Right cardiac atrium (tissue), 5 donors: ENCODE results near the gene QKI. TPM values are rescaled to one million over a fixed set of nuclear protein-coding genes. Genes with fewer than 3 reads are reported as not detected.
"Not testable (repeated sequence)": the region's sequence is repeated elsewhere in the genome, so short reads cannot be mapped to it uniquely, and the experiment has no call there.

Experiments
- ATAC-seq, 2 donors: fragments of 200-7000 bp; cut with Tn5 transposase; one replicate each; pipeline versions ENCODE4 v1.8.0 to v1.9.1; 2020; ENCODE audit warnings: moderate library complexity in 2 of 2, mild to moderate bottlenecking in 1 of 2
- DNase-seq, 3 donors: peaks; one replicate each; pipeline ENCODE4 v3.0.0-alpha.2; 2020
- H3K27ac ChIP-seq: one replicate; pipeline ENCODE4 v1.5.1; 2013; ENCODE audit warnings: mild to moderate bottlenecking, low read length, control low read depth, moderate library complexity
- H3K27me3 ChIP-seq: one replicate; pipeline ENCODE4 v1.6.1; 2013; ENCODE audit not compliant: control insufficient read depth, insufficient read depth
- H3K4me1 ChIP-seq: one replicate; pipeline ENCODE4 v1.6.1; 2013; ENCODE audit warnings: low read length; ENCODE audit not compliant: control insufficient read depth, insufficient read depth
- H3K4me3 ChIP-seq: one replicate; pipeline ENCODE4 v1.5.1; 2013; ENCODE audit warnings: low read length, control low read depth
- H3K9me3 ChIP-seq: one replicate; pipeline ENCODE4 v1.6.1; 2013; ENCODE audit warnings: low read length; ENCODE audit not compliant: control insufficient read depth
- WGBS: extraction: QIAGEN DNeasy Blood & Tissue Kit; methylation state at CpG from one replicate; pipeline ENCODE4 v1.1.7; 2013; 5-methylcytosine and 5-hydroxymethylcytosine counted together
- intact Hi-C, 4 donors: fragments of 100-400 bp; cut with DNase I; formaldehyde crosslinking; loops; one replicate each; pipeline versions ENCODE4 v1.11.0 to v1.14.0; 2022 to 2023
- polyA plus RNA-seq: library from polyadenylated mRNA; stranded (reverse); fragments of 200-250 nt; gene quantifications from one replicate; pipeline ENCODE4 v1.2.3, GENCODE V29; 2013
- total RNA-seq, 4 donors: library from RNA; stranded (reverse); fragmentation: NEBNext Ultra II Directional; extraction: Animal tissue kit (Norgen Biotek cat#: 25700); gene quantifications; one replicate each; pipeline ENCODE4 v1.2.1, GENCODE V29; 2021
- donor health status: healthy with polysubstance abuse.
- donor health status: DM: no; HTN: yes; CAD: no.
- donor health status: DM: no; HTN: no; CAD: no.
- donor health status: DM: no; HTN: yes; CAD: no; lungs with severe emphysema.
- donor health status: DM: yes; HTN: yes; CAD: no.

Gene QKI
- total and polyA plus RNA-seq, 5 donors, result 100 to 415 (median 373) TPM

DNA sequence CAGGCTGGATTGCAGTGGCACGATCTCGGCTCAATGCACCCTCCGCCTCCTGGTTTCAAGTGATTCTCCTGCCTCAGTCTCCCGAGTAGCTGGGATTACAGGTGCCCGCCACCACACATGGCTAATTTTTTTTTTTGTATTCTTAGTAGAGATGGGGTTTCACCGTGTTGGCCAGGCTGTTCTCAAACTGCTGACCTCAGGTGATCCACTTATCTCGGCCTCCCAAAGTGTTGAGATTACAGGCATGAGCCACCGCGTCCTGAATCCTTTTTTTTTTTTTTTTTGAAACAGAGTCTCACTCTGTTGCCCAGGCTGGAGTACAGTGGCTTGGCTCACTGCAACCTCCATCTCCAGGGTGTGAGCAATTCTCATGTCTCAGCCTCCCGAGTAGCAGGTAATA, 24.9 kb downstream of the QKI start:
- not testable (repeated sequence) for H3K4me3 ChIP-seq, H3K27ac ChIP-seq, H3K4me1 ChIP-seq, H3K27me3 ChIP-seq, H3K9me3 ChIP-seq
- intact Hi-C loops, result loop anchor here in 1 of 4 donors (10.0 kb wide), 1 partner anchor 115 kb away; no protein-coding TSS in a partner anchor
- peak in 1 of 3 donors; percentile 30 for DNase-seq
- ATAC-seq, result peak in 1 of 2 donors; percentile 10
- 77% methylated on average over 10 of the region's 10 CpGs for WGBS

DNA sequence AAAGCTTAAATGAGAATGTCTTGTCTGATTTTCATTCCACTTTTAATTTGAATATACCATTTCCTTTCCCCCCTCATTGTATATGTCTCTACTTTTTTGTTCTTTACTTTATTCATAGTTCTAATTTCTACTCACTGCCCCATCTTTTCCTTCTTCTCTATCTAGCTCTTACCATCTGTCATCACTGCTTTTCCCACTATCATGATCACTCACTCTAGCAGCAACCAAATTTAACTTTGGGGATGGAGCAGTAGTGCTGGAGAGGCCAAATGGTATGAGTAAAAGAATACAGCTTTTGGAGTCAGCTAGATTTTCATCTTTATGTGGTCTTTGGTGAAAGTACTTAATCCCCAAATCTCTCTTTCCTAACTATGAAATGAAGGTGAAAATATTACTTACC, 25.5 kb downstream of the QKI start:
- Histone ChIP-seq H3K4me3 (no peak overlapping the region), H3K4me1 (peaks cover 9% of the 10 kb centered on the region), H3K27me3 (no peaks in the 10 kb centered on the region), H3K27ac (no peak overlapping the region), H3K9me3 (no peaks in the 10 kb centered on the region)
- DNase-seq, result no peak
- no peak for ATAC-seq
- intact Hi-C loops, result loop anchor here in 1 of 4 donors (10.0 kb wide), 1 partner anchor 115 kb away; no protein-coding TSS in a partner anchor

DNA sequence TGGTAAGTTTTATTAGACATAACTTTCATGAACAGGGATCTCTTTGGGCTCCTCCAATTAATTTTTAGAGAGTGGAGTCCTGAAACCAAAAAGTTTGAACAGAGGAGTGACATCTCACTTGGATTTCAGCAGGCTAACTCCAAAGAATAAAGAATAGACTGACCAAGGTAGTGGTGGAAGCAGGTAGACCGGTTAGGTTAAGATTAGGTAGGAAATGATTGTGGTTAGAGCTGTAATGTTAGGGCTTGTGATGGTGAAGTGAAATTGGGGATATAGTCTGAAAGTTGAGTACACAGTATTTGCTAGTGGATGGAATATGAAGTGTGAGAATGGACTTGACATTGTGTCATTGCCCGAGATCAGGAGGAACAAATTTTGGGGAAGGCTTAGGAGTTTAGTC, 27.8 kb downstream of the QKI start:
- WGBS, result 59% methylated on average over 2 of the region's 2 CpGs
- Histone ChIP-seq H3K27ac (no peak overlapping the region), H3K9me3 (no peaks in the 10 kb centered on the region), H3K4me3 (no peak overlapping the region), H3K27me3 (no peaks in the 10 kb centered on the region), H3K4me1 (peaks cover 8% of the 10 kb centered on the region)
- ATAC-seq (peak in 1 of 2 donors; percentile 7), DNase-seq (no peak)
- intact Hi-C loops, result no loop called here

DNA sequence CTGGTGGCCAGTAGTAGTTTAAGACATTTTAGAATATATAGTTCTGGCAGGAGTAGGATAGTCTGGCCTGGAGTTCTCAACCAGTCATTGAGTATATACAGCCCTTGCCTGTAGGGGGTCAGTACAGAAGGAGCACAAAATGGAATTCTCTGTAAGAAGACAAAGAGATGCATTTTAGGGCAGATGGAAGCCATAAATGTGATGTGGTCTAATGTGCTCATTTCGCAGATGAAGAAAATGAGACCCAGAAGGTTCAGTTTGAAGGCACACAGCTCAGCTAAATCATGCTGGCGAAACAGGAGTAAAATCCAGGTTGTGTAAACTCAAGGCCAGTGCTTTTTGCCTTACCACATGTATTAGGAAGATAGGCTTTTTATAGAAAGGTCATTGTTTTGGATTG, 29.6 kb downstream of the QKI start:
- Histone ChIP-seq H3K4me1 (peaks cover 8% of the 10 kb centered on the region), H3K4me3 (no peak overlapping the region), H3K27ac (no peak overlapping the region), H3K27me3 (no peaks in the 10 kb centered on the region), H3K9me3 (no peaks in the 10 kb centered on the region)
- DNase-seq (no peak), ATAC-seq (peak in 1 of 2 donors; percentile 31)
- 76% methylated on average over 2 of the region's 2 CpGs for WGBS
- intact Hi-C loops, result no loop called here

DNA sequence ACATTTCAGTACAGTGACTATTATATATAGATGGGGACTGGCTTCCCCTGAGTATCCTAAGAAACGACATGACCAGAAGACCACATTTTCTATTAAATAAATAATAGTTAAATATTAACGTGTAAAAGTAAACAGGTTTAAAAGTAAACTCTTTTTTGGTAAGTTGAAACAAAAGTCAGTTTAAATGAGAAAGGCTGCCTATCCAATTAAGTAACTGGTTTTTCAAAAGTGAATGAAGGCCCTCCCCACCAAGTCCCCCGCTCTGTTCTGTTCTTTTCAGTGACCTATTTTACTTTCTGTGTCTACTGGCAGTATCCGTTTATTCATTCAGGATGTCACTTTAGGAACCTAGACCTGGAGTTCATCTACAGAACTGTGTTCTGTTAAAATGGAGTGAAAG, 32.0 kb downstream of the QKI start:
- no peak overlapping the region for H3K4me3 ChIP-seq
- ATAC-seq, result no peak
- no peak for DNase-seq
- WGBS, result 41% methylated on average over 4 of the region's 4 CpGs
- H3K27me3 ChIP-seq, result no peaks in the 10 kb centered on the region
- peaks cover 6% of the 10 kb centered on the region for H3K4me1 ChIP-seq
- H3K9me3 ChIP-seq, result no peaks in the 10 kb centered on the region
- H3K27ac ChIP-seq, result no peak overlapping the region
- intact Hi-C loops, result no loop called here

- intact Hi-C loops, result no loop called here
- no peak for ATAC-seq
- no peaks in the 10 kb centered on the region for H3K4me1 ChIP-seq
Measured at GRCh38 chr6:163449076-163449475, 34.6 kb downstream of the QKI start.

DNA sequence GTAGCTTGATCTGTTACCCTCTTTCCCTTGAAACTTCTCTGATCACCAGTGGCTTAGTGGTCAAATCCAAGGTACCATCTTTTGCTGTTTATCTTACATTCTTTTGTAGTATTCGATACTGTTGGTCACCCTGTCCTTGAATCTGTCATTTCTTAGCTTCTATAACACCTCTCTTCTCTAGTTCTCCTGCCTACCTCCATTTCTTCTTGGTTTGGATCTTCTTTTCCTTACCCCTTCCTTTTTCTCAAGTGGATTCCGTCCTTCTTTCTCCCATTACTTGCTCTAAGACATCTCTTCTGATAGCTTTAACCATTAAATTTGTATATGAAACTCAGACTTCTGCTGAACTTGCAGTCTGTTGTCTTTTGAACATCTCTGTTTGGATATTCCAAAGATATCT, 39.9 kb downstream of the QKI start:
- H3K27me3 ChIP-seq, result no peaks in the 10 kb centered on the region
- 79% methylated on average over 2 of the region's 2 CpGs for WGBS
- no peak overlapping the region for H3K27ac ChIP-seq
- H3K9me3 ChIP-seq, result no peaks in the 10 kb centered on the region
- no peak for DNase-seq
- no peak overlapping the region for H3K4me3 ChIP-seq
- peaks cover 12% of the 10 kb centered on the region for H3K4me1 ChIP-seq
- intact Hi-C loops, result no loop called here
- ATAC-seq, result no peak

More at GRCh38 chr6:163449076-163449475, 34.6 kb downstream of the QKI start:
- 10% methylated on average over 1 of the region's 1 CpG for WGBS
- H3K27me3 ChIP-seq, result no peaks in the 10 kb centered on the region
- DNase-seq, result no peak
- H3K27ac ChIP-seq, result no peak overlapping the region
- no peak overlapping the region for H3K4me3 ChIP-seq
- H3K9me3 ChIP-seq, result no peaks in the 10 kb centered on the region

GRCh38 chr6:163455552-163455951, 41.0 kb downstream of the QKI start:
- DNase-seq (no peak), ATAC-seq (no peak)
- Histone ChIP-seq H3K4me3 (peak overlapping the region; percentile 20), H3K4me1 (peaks cover 12% of the 10 kb centered on the region), H3K27me3 (no peaks in the 10 kb centered on the region), H3K27ac (no peak overlapping the region), H3K9me3 (no peaks in the 10 kb centered on the region)
- intact Hi-C loops, result no loop called here

GRCh38 chr6:163457637-163458561, 43.4 kb downstream of the QKI start:
- H3K9me3 ChIP-seq, result no peaks in the 10 kb centered on the region
- intact Hi-C loops, result no loop called here
- WGBS, result 58% methylated on average over 3 of the region's 3 CpGs
- H3K27ac ChIP-seq, result no peak overlapping the region
- DNase-seq, result no peak
- peaks cover 12% of the 10 kb centered on the region for H3K4me1 ChIP-seq
- peak; percentile 82 to 85 for ATAC-seq
- H3K27me3 ChIP-seq, result no peaks in the 10 kb centered on the region
- no peak overlapping the region for H3K4me3 ChIP-seq

GRCh38 chr6:163459007-163459406, 44.5 kb downstream of the QKI start:
- 75% methylated on average over 2 of the region's 2 CpGs for WGBS
- H3K4me3 ChIP-seq, result peak overlapping the region; percentile 15
- intact Hi-C loops, result no loop called here
- ATAC-seq (peak in 1 of 2 donors; percentile 19), DNase-seq (no peak)
- H3K9me3 ChIP-seq, result no peaks in the 10 kb centered on the region
- peaks cover 14% of the 10 kb centered on the region for H3K4me1 ChIP-seq
- no peaks in the 10 kb centered on the region for H3K27me3 ChIP-seq
- H3K27ac ChIP-seq, result peak overlapping the region; percentile 68

- H3K9me3 ChIP-seq, result no peaks in the 10 kb centered on the region
- ATAC-seq (no peak), DNase-seq (no peak)
- no peaks in the 10 kb centered on the region for H3K27me3 ChIP-seq
- intact Hi-C loops, result no loop called here
- peak overlapping the region; percentile 68 for H3K27ac ChIP-seq
- H3K4me1 ChIP-seq, result peaks cover 15% of the 10 kb centered on the region
- no peak overlapping the region for H3K4me3 ChIP-seq
- 52% methylated on average over 2 of the region's 2 CpGs for WGBS
Measured at GRCh38 chr6:163459536-163459935, 45.0 kb downstream of the QKI start.
